ENCODE data around the gene UQCRC2.
"Not testable (repeated sequence)": the region's sequence is repeated elsewhere in the genome, so short reads cannot be mapped to it uniquely, and the experiment has no call there.

UQCRC2 gene

DNA sequence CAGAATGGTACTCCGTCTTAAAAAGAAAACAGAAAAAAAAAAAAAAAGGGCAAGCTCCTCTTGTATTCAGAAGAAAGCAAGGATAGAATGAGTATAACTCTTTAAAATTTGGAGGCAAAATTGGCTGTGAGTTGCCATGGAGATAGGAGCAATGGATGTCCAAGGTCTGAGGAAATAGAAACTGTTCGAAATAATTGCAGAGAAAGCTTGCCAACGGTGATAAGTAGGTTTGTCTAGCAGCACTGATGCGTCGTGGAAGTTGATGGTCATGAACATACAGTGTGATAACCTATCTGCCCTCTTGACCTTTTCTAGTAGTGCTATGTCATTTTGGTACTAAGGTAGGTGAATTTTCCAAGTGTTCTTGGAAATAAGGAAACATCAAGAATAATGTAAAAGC lies 57.7 kb downstream of the UQCRC2 start:
- DNase-seq (ENCODE audit: low spot score), result no peak

DNA sequence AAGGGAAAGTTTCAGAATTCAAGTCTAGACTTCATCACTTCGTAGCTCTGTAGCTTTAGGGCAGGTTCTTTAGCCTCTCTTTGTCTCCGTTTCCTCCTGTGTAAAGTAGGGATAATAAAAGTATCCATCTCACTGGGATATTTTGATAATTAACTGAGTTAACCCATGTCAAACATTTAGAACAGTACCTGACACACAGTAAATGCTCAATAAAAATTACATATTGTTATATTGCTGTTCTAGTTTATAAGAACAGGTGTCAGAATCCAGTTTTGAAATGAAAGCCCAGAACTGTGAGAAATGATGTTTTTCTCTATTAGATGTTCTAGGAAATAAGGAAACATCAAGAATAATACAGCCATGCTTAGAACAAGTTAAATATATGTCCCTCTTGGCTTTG lies 59.1 kb downstream of the UQCRC2 start:
- no peak for DNase-seq (ENCODE audit: low spot score)

DNA sequence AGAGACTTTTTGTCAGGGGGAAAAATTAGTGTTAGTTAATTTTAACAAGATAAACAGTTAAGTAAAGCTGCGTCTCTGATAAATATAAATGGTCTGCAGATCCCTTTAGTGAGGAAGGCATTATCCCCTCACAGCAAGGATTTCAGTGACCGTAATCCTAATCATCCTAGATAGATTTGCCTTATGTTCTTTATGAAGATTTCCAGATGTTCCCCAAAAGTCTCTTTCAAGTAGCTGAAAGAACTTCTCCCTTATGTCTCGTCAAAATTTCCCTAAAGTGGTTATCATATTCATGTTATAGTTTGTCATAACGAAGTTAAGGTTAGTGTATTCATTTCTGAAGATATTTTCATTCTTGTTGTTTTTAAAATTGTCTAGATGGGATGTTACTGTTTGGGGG lies 60.3 kb downstream of the UQCRC2 start:
- no peak for DNase-seq (ENCODE audit: low spot score)

DNA sequence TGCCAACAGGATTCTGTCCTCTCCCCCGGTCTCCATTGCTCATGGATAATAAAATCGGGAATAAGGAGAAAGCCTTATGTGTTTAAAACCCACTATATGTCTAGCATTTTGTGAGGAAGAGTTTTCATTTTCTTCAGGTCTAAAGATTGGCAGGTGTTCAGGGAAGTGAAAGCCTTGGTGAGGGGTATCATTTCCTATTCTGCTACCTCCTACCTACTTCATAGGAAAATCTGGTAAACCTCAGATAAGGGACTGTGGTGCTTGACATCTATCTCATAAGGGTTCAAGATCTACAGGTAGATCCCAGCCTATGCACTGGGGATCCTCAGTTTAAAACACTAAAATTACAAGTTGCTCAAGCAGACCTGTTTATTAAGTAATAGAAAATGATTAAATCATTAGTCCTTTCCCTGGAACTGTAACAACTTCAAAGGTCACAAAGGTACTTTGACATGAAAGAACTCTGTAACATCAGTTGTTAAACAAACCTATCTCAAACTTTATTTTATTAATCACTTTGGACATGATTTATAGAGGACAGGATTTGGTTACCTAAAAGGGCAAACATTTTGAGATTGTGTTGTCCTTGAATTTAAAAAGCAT lies 61.2 kb downstream of the UQCRC2 start:
- DNase-seq (ENCODE audit: low spot score), result no peak

DNA sequence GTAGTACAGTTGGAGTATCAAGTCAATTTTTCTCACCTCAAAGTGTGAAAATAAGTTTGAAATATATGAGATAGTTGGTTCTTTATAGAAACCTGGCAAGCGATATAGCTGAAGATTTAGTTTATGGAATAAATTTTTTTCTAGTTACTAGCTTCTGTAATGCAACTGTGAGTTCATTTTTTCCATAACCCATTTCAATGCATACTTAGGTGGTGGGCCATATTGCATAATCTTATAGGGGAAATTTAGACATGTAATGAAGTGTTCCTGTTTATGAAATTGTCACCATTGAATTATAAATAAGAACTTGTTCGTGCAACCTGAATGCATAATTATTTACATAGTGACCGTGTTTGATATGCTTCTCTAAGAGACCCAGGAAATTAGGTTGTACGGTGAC lies 63.8 kb downstream of the UQCRC2 start:
- DNase-seq (ENCODE audit: low spot score), result no peak

DNA sequence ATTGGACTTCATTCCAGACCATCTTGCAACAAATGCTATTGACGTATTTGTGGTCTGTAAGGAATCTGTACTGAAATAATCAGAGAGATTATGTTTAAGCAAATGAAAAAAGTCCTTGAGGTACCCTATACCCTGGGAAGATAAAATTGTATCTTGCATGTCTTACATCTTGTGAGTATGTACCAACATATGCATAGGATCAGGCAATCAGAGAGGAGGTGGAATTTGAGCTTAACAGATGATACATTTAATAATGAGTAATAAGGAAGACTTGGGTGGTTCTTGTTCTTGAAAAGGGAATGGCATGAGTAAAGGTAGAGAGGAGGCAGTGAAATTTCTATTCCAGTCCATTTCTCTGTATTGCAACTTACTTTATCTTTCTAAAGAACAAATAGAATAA lies 65.4 kb downstream of the UQCRC2 start:
- DNase-seq (ENCODE audit: low spot score), result no peak

DNA sequence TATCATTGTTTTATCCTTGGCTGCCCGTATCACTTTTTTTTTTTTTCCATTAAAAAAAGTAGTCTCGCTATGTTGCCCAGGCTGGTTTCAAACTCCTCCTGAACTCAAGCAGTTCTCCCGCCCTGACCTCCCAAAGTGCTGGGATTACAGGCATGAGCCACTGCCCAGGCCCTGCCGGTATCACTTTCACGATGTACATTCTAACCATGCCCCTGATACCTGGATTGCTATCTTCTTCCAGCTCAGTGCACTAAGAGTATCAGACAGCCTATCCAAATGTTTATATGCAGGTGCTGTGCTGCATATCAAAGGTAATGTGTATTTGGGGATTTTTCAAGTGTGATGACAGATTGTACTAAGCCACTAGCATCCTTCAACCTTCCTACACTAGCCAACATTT lies 69.0 kb downstream of the UQCRC2 start:
- DNase-seq (ENCODE audit: low spot score), result no peak

DNA sequence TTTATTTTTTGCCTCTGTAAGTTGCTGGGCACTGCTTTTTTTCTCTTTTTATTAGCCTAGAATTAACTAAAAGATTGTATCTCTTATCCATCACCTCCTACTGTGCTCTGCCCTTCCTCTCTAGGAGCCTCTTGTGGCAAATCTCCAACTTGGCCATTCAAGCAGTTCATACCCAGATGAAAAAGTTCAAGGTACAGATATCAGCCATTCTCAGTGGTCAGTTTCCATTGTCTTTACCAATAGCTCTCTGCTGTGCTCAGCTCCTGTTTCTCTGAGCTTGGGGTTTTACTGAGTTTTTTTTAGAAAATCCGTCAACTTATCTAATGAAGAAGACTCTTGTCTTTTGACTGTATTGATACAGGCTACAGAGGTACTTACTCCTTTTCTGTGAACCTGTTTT lies 70.3 kb downstream of the UQCRC2 start:
- no peak for DNase-seq (ENCODE audit: low spot score)

DNA sequence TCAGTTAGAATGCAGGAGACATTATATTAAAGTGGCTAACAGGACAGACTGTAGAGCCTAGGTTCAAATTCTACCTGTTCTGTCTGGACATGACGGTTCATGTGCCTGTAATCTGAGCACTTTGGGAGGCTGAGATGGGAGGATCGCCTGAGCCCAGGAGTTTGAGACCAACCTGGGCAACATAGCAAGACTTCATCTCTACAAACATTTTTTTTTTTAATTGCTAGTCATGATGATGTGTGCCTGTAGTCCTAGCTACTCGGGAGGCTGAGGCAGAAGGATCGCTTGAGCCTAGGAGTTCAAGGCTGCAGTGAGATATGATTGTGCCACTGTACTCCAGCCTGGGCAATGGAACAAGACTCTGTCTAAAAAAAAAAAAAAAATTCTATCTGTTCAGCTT lies 71.6 kb downstream of the UQCRC2 start:
- not testable (repeated sequence) for DNase-seq (ENCODE audit: low spot score)

DNA sequence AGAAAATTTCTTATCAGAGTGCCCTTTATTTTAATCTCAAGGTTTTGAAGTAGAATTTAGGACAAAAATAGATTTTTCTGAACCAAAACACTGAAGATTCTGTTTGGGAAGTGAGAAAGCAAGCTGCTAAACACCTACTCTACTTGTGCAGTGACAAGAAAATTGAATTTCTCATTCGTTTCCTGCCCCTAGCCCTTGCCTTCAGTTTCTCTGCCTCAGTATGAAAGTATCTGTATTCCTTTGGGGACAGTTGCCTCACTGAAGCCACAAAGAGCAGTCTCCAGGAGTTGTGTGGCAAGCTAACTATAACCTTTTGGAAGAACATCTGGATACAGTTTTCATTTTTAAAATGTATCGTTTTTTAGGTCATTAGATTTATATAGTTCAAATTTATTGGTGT lies 74.5 kb downstream of the UQCRC2 start:
- DNase-seq (ENCODE audit: low spot score), result peak; percentile 30

DNA sequence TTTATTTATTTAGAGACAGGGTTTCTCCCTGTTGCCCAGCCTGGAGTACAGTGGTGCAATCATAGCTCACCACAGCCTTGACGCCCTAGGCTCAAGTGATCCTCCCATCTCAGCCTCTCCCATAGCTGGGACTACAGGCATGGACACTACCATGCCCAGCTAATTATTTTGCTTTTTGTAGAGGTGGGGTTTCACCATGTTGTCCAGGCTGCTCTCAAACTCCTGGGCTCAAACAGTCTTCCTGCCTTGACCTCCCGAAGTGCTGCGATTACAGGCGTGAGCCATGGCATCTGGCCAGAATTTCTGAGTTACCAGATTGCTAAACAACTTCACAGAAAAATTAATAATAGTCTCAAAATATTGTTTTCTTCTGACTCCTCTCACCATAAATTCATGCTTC lies 76.5 kb downstream of the UQCRC2 start:
- no peak for DNase-seq (ENCODE audit: low spot score)

DNA sequence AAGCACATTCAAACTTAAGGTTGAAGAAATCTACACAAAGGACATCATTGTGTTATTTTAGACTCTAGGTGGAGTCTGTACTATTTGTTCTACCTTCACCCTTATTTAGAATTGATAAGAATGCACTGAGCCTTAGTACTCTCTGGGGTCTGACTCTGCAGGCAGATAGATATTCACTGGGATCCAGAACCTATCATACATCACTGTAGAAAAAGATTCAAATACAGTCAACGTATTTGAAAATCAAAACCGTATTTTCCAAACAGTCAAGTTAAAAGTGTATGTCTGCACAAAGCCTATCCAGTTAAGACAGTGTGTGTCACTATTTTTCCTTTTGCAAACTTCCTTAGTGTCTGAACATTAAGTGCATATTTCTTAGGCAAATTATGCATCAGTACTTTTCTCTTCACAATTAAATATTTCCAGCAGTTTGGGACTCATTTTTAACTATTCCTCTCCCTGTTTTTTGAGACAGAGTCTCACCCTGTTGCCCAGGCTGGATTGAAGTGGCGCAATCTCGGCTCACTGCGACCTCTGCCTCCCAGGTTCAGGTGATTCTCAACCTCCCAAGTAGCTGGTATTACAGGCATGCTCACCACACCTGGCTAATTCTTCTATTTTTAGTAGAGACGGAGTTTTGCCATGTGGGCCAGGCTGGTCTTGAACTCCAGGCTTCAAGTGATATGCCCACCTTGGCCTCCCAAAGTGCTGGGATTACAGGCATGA lies 77.1 kb downstream of the UQCRC2 start:
- DNase-seq (ENCODE audit: low spot score), result no peak

DNA sequence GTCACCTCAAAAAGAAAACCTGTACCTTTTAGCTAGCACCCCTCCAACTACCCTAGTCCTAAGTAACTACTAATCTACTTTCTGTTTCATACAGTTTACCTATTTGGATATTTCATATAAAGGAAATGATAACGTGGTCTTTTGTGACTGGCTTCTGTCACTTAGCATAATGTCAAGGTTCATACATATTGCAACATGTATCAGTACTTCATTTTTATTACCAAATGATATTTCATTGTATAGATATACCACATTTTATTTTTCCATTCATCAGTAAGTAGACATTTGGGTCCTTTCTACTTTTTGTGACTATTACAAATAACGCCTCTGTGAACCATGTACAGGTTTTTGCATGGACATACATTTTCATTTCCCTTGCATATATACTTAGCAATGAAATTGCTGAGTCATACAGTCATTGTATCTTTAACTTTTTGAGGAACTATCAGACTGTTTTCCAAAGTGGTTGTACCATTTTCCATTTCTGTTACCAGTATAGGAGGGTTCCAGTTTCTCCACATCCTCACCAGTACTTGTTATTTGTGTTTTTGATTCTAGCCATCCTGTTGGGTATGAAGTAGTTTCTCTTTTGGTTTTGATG lies 78.4 kb downstream of the UQCRC2 start:
- DNase-seq (ENCODE audit: low spot score), result no peak

Data from AG08395 (cell line).